Stimulated activated CD4-positive, alpha-beta T cell treated with anti-CD3 and anti-CD28 coated beads, TNF-alpha, amount 100 ng/mL, for 24 hours (primary cell): ENCODE data around the gene SYT9.

Source experiments
- DNase-seq, 3 experiments: peaks; one replicate each; pipeline ENCODE4 v3.0.0-alpha.2; 2020; ENCODE audit warnings: low read depth in 3 of 3

Gene SYT9, protein sequence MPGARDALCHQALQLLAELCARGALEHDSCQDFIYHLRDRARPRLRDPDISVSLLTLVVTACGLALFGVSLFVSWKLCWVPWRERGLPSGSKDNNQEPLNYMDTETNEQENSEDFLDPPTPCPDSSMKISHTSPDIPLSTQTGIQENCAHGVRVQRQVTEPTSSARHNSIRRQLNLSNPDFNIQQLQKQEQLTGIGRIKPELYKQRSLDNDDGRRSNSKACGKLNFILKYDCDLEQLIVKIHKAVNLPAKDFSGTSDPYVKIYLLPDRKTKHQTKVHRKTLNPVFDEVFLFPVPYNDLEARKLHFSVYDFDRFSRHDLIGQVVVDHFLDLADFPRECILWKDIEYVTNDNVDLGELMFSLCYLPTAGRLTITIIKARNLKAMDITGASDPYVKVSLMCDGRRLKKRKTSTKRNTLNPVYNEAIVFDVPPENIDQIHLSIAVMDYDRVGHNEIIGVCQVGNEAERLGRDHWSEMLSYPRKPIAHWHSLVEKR

DNA sequence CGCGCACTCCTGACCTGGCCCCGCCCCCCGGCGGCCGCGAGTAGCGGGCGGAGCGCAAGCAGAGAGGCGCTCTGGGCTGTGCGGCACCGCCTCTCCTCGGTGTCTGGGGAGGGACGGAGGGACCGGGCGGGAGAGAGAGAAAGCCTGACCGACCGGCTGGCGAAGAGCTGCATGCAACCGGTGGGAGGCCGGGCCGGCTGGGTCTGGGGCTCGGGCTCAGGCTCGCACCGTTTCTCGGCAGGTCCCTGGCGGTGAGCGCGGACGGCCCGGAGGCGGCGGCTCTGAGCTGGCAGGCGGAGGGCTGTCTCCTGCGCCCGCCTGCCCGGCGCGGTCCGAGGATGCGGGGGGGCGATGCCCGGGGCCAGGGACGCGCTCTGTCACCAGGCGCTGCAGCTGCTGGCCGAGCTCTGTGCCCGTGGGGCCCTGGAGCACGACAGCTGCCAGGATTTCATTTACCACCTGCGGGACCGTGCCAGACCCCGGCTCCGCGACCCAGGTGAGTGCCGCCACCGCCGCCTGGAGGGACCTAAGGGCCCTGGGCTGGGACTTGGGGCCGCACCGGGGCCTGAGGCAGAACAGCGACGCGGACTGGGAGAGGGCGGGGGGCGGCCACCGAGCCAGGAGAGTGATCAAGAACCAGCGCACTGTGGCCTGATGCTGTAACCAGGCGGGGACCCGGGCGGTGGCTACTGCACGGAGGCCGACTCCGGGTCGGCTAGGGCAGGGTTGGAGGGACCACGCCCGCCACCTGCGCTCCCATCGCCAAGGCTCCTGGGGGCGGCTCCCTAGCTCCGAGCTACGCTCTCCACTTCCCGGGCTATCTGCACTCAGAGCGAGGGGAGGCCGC, at the start of gene SYT9:
SYT9 (plus strand) TSS at position 69 of the 847 bp plus-strand sequence; CDS start at position 352, 283 bp downstream.
- peak in 1 of 3 experiments; percentile 31 for DNase-seq

DNA sequence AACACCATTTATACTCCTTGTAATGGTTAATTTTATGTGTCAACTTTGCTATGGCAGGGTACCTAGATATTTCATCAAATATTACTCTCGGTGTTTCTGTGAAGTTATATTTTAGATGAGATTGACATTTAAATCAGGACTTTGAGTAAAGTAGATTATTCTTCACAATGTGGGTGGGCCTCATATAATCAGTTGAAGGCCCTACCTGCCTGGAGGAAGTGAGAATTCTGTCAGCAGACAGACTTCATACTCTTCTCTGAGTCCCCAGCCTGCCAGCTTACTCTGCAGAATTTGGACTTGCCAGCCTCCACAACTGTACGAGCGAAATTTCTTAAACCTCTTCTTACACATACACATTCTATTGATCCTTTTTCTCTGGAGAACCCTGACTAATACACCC, 49.3 kb upstream of the SYT9 start:
- no peak for DNase-seq

DNA sequence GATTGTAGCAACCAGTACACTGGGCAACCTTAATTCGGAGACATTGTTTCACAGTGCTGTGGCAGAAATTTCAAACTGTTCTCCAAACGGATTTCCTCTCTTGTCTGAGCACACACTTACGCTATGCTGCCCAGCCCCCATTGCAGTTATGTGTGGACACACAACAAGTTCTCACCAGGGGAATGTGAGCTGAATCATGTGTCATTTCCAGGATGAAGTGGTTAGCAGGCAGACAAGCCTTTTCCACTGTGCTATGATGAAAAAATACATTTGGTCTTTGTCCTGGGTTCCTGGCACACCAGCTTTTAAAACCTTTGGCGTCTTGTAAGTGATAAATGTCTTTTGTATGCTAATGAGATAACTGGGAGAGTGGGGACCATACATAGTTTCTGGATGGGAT, 46.9 kb upstream of the SYT9 start:
- DNase-seq: no peak

DNA sequence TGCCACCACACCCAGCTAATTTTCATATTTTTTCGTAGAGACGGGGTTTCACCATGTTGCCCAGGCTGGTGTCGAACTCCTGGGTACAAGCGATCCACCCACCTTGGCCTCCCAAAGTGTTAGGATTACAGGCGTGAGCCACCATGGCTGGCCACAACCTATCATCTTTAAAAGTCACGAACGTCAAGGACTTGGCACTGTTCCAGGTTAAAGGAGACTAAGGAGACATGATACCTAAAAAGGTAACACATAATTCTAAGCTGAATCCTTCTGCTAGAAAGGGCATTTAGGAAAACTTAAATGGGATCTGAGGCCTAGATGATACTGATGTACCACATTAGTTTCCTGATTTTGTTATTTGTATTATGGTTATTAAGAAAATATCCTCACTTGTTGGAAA, 43.3 kb upstream of the SYT9 start:
- DNase-seq: no peak

DNA sequence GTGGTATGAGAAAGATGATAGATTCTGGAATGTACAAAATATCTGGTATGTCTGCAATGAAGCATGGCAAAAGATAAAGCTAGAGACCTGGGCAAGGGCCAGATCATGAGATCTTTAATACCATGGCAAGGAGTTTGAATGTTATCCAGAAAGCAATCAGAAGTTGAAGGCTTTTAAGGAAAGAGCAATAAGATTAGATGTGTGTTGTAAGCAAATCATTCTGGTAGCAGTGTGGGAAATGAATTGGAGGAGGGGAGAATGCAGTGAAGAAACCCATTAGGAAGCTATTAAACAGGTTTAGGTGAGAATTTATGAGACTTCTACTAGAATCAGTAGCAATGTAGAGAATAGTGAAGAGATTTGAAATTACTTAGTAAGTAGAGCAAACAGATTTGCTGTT, 32.2 kb upstream of the SYT9 start:
- no peak for DNase-seq

DNA sequence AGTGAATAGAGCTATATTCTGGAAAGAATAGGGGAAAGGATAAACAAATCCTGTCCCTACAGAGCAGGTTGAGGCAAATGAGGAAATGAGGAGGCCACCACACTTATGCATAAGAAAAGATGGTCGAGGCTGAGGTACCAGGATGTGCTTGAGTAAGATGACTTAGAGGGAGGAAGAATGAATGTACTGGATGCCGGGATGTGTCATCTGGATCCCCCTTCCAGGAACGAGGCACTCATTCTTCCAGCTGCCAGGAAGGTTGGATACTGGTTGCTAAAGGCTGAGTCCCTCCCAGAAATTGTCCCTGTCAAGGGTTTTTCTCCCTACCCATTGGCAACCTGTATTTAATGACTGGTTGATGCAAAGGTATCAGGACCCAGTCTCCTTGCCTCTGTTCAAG, 31.1 kb upstream of the SYT9 start:
- no peak for DNase-seq

DNA sequence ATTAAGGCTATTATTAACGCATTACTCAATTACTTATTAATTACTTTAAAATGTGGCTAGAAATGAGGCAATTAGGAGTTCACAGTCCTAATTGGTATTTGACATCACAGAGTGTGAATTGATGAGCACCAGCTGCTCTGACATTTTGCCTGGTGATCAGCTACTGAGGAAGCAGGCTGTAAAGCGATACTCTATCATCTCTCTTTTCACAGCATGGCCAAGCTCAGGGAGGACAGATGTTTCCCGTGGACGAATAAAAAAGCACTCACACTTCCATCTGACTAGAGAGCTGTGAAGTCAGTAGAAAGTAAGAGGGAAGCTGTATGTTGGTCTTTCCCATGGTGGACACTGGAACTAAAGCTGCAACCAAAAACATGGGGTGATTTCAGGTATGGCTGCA, 29.1 kb upstream of the SYT9 start:
- no peak for DNase-seq

DNA sequence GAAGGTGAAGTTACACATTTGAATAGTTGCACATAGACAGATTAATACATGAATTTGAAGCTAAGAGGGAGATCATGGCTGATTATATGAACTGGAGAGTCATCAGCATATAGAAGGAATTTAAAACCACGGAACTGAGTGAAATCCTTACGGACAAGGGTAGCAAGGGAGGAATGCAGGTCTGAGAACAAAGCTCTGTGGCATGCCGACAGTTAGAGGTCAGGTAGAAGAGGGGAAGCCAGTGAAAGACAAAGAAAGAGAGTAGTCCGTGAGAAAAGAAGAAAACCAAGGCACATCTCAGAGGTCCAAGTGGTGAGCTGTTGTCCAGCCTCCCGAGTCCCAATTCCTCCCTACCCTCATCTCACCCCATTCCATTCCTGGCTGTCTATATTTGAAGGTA, 11.8 kb upstream of the SYT9 start:
- no peak for DNase-seq

DNA sequence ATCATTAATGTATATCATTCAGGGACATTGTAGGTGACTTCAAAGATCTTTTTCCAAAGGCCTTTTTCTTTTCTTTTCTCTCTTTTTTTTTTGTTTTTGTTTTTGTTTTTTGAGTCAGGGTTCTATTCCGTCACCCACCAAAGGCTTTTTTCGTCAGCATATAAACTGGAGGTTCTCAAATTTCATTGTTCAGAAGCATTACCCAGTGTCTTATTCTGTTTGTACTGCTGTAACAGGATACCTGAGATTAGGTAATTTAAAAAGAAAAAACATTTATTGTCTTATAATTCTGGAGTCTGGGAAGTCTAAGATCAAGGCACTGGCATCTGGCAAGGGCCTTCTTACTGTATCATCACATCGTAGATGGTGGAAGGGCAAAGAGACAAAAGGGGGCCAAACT, 6.4 kb upstream of the SYT9 start:
- DNase-seq: no peak

DNA sequence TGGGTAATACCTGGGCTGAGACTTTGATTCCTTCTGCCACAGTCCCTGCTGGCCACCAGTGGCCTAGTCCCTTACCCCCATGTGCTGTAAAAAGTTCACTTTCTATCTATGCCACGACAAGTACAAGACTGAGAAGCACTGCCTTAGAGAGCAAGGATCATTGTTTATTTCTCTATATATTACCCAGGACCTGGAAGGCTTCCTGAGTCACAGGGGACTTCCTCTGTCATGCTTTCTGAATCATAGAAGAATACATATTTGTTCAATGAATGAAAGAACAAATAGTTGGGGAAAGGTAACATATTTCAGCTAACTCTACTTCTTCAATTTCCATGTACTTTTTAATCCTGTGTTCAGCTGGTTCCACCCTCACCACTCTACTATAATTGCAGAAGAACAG, 5.5 kb upstream of the SYT9 start:
- DNase-seq: no peak

DNA sequence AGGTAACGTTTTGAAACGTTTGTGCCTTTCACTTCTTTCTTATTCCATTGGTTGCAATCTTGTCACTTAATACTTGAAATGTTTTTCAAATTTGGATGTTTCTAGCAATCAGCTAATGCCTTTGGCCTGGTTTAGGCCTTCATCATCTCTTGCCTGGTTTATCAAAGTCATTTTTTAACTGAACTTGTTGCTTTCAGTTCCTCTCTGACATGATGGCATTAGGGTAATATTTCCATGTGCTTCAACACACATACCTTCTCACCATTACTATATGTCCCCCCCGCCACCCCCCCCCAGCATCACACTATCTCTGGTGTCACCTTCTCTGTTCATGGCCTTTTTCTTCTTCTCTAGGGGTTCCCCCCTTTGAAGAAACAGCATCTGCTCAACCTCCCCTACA, 1.5 kb upstream of the SYT9 start:
- DNase-seq: no peak

DNA sequence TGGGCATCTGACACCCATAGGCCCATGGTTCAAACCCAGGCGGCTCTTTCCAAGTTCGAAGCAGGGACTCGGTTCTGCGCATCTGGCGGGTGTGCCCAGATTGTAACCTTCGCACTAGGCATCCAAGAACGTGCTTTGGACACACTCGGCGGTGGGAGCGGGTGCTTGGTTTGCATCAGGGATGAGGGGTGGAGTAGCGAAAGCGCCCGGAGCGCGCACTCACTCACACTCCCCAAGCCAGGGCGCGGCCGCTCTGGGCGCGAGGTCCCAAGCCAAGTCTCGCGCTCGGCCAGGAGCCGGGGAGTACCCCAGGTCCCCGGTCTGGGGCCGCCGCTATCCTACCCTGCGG, 243 bp upstream of the SYT9 start:
- DNase-seq: no peak

DNA sequence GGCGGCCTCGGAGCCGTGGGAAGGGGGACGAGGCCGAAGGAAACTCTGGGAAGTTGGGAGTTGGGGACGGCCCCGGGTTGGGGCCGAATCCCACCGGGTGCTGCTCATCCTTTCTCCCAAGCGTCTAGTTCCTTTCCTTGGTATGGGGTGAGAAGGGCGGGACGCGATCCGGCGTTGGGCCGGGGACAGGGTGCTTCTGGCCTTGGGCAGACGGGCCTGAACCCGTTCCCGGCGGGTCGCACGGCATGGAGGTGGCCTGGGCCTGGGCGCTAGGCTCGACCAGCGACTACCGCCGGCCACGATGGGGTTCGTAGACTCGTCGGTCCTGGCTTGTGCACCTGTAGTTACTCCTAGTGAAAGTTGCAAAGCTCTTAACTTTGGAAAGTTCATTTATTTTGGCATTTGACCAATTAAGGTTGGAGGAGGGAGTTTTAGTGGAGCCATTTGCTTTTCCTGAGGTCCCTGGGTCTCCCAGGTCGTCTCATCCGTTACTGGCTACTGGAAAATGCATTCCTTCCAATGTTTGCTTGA, 1.0 kb downstream of the SYT9 start:
- no peak for DNase-seq

DNA sequence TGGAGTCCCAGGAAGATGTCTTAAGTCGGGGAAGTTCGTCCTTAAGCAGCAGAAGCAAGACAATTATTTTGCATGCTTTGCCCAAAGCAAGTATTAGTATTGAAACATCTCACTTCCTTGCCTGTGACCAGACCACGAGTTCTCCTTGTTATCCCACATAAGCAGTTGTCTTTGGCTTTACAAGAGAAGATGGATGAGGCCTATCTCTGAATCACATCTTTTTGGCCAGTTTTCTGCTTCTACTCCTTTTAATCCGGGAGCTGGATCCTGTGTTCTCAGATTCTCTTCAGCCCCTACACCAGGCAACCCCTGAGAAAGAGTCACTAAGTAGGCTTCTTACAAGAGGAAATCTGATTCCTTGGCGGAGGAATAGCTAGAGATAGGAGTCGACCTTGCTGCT, 2.1 kb downstream of the SYT9 start:
- no peak for DNase-seq

DNA sequence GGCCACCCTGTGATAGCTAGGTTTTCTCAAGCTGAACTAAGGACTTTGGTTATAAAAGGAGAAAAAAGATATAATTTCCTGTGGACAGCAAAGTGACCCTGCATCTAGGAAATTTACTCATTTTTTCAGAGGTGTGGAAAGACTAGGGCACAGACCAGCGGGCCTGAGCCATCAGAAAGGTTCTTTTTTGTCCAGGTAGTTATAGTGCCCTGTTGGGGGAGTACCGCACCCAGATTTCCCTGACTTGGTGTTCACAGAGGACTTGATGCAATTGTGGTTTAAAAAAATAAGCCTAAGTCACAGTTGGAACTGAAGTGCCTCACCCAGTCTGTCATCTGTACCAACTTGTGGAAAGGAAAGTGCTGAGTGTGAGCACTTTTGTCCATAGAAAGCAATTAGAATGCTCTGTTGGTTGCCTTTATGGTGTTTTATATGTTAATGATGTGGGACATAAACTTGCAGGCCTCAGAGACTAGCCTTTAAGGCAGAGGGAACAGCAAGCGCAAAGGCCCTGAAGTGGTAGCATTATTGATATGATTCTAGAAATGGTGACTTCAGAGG, 3.1 kb downstream of the SYT9 start:
- DNase-seq: no peak

DNA sequence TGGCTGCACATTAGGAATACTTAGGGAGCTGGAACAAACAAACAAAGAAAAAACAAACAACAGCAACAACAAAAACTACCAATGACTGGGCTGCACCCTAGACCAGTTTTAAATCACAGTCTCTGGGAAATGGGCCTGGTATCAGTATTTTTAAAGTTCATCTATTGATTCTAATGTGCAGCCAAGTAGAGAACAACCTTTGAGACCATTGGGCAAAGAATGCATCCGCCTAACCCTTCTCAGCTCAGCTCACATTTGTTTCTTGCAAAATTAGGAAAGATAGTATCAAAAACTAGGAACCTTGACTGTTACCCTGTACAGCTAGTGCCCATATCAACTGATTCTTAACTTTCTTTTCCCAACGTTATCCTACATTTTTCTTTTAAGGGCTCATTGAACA, 5.2 kb downstream of the SYT9 start:
- no peak for DNase-seq

DNA sequence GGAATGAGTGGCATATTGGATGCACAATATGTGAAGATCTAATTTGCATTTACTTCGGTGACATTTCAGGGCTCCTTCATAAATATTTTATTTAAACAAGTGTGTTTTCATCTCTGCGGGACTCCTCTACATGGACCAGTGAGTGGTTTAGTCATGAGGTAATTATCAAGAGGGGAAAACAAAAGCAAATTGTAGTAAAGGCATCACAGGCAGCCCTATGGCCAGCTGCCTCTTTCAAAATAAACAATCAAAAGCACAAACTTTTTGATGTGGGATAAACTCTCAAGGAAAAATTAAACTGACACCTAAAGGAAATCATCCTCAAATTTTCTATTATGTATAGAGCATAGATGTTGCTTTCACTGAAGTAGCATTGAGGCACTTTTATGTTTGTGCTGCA, 6.0 kb downstream of the SYT9 start:
- no peak for DNase-seq

DNA sequence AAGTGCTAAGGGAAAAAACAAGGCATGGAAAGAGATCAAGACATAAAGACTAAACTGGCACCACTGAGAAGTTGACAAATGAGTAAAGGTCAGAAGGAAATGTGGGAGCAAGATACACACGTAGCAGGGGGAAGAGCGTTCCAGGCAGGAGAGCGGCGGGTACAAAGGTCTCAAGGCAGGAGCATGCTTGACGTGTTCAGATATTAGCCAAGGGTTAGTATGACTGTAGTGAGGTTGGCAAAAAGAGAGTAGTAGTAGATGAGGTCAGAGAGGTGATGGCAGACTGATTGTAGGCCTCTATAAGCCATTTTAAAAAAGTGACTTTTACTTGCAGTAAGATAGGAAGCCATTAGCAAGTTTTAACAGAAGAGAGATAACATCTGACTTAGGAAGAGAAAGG, 9.9 kb downstream of the SYT9 start:
- DNase-seq: no peak

DNA sequence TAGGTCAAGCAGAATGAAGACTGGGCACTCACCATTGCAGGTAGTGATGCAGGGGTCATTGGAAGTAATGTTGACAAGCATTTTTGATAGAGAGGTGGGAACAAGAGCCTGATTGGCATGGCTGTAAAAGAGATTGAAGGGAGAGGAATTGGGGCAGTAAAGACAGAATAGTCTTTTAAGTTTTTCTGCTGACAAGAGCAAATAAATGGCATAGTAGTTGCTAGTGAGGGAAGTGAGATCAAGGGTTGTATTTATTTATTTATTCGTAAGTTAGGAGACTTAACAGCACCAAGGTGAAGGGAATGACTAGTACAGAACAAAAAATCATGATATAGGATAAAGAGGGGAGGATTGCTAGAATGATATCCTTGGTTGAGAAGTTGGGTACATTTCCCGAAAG, 11.0 kb downstream of the SYT9 start:
- DNase-seq: no peak

DNA sequence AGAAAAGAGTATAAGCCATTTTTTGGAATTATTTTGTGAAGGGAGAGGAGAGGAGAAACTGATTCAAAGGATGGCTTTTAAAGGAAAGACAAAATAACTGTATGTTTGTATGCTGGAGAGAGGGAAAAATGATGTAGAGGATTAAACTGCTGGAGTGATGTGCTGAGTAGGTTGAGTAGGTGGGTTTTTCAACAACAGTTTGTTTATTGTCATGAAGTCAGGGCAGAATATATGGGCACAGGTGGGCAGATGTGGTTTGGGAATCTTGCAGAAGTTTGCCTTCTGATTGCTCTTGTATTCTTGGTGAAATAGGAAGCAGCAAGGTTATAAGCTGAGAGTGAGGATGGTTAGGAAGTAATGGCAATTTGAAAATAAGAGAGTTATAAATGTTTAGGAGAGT, 12.1 kb downstream of the SYT9 start:
- DNase-seq: no peak

DNA sequence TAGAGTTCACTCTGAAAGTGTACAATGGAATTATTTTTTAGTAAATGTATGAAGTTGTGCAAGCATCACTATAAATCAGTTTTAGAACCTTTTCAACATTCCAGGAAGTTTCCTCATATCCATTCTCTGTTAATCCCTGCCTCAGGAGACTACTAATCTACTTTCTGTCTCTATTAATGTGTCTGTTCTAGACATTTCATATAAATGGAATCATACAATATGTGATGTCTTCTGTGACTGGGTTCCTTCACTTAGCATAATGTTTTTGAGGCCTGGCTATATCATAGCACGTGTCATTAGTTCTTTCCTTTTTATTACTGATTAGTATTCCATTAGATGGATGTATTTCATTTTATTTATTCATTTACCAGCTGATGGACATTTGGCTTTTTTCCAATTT, 17.1 kb downstream of the SYT9 start:
- no peak for DNase-seq

DNA sequence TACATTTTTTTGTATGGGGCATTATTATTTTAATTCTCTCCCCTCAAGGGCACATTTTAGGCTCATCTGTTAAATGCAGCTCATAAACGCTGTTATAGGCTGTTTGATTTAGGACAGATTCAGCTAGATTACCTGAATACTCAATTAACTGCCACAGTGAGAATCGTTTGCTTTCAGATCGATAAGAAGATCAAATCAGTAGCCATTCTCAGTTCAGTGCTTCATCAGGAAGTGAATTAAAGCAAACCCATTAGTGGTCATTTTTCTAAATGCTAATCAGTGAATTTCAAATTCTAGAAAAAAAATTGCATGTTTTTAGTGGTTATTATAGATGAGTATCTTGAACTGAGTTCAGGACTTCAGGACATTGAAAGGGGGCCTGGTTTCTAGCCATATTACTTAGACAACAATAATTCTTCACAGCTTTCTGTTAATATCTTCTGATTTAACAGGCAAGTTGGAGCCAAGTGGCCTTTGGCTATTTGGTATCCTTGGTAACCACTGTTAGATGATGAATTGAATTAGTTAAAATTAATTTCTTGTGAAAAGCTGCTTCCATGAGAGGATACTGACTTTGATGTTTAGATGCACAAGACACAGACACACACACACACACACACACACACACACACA, 18.6 kb downstream of the SYT9 start:
- no peak for DNase-seq
